Pancreas (tissue), 10 donors: ENCODE measurements around the gene GPATCH4. TPM values are rescaled to one million over a fixed set of nuclear protein-coding genes. Genes with fewer than 3 reads are reported as not detected.

Source experiments
- ATAC-seq, 4 donors: fragments of 200-7000 bp; cut with Tn5 transposase; one replicate each; pipeline versions ENCODE4 v1.8.0 to v1.9.1; 2020; ENCODE audit warnings: mild to moderate bottlenecking in 4 of 4, moderate library complexity in 4 of 4
- DNase-seq, 6 donors: peaks; one replicate each; pipeline ENCODE4 v3.0.0-alpha.2; 2020
- FAIRE-seq: peaks from 2 replicates; lab custom pipeline; 2012; peaks lifted over from hg19 to GRCh38; lab: Jason Lieb, UNC
- H3K27ac ChIP-seq, 4 donors: fragments of 200-600 bp; sonication (generic); 1 replicate in 3 of 4; 2 replicates in 1 of 4; pipeline versions ENCODE4 v1.5.0 to v1.8.0; 2020
- H3K27me3 ChIP-seq, 4 donors: fragments of 200-600 bp; one replicate each; pipeline ENCODE4 v1.8.0; 2021
- H3K36me3 ChIP-seq, 3 donors: fragments of 200-600 bp; sonication (generic) in 1 of 3; one replicate each; pipeline versions ENCODE4 v1.5.0 to v1.8.0; 2020 to 2021
- H3K4me1 ChIP-seq, 3 donors: fragments of 200-600 bp; one replicate each; pipeline ENCODE4 v1.8.0; 2021
- H3K4me3 ChIP-seq, 4 donors: fragments of 200-600 bp; sonication (generic) in 2 of 4; one replicate each; pipeline versions ENCODE4 v1.5.0 to v1.8.0; 2020 to 2021
- H3K9me3 ChIP-seq, 4 donors: fragments of 200-600 bp; one replicate each; pipeline ENCODE4 v1.8.0; 2021
- WGBS, 2 donors: extraction: QIAGEN DNeasy Blood & Tissue Kit; methylation state at CpG; one replicate each; pipeline ENCODE4 v1.1.7; 2013; 5-methylcytosine and 5-hydroxymethylcytosine counted together
- intact Hi-C, 3 donors: fragments of 100-400 bp; cut with DNase I; formaldehyde crosslinking; loops; one replicate each; pipeline versions ENCODE4 v1.11.1 to v1.14.2; 2022
- polyA plus RNA-seq, 2 donors: library from polyadenylated mRNA; stranded (reverse); fragments of 200-250 nt; gene quantifications; one replicate each; pipeline ENCODE4 v1.2.3, GENCODE V29; 2013
- total RNA-seq, 6 donors: library from RNA; stranded (reverse); fragmentation: NEBNext Ultra II Directional in 4 of 6; extraction: Animal tissue kit (Norgen Biotek cat#: 25700) in 4 of 6; gene quantifications; one replicate each; pipeline versions ENCODE4 v1.2.1 to v1.2.4, GENCODE V29; 2021 to 2023
- TF ChIP-seq, protein P1 (sequence below), 4 donors: fragments of 200-600 bp; sonication (generic) in 3 of 4; IDR thresholded peaks; one replicate each; pipeline versions ENCODE4 v1.5.0 to v1.8.0; 2021; ENCODE audit warnings: antibody characterized with exemption in 4 of 4
- donor health status: healthy with polysubstance abuse.
- donor health status: DM: no; HTN: no; CAD: no; lungs with moderate emphysema.
- donor health status: DM: no; HTN: no; CAD: no.
- donor health status: control.
- donor health status: control.
- donor health status: Bipolar disorder and iron deficiency.
- donor health status: DM: yes; HTN: yes; CAD: no.
- donor health status: DM: no; HTN: no; CAD: no.
- donor health status: DM: no; HTN: no; CAD: no.
- donor health status: DM: yes; HTN: yes; CAD: no.

The GPATCH4 gene
- total and polyA plus RNA-seq, 8 donors: 6.4 to 16.9 (median 13.2) TPM

DNA sequence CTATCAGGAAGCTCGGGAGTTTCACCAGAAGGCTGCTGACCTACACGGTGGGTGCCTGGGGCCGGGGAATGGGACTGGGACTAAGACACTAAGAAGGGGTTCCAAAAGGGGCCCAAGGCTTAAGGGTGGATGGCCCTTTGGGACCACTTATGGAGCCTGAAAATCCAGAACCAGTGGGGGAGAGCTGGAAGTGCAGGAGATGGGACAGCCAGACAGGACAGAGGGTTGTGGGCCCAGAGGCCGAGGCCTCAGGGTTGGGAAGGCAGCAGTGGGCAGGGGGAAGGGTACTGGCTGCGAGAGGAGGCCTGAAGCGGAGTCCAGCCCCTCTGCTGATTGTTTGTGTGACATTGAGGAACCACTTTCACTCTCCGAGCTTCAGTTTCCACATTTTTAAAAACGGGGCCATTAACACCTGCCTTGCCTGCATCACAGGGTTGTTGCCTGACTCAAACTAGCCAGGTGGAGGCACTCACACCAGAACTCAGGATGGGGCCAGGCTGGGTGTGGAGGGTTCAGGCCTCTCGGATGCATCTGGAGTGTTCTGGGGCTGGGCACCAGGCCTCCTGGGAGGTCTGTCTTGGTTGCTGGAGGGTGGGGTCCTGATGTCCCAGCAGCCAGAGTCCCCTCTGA lies 18.8 kb downstream of the GPATCH4 start:
- intact Hi-C loops: no loop called here
- Histone ChIP-seq H3K27me3 (no peaks in the 10 kb centered on the region), H3K4me1 (no peaks in the 10 kb centered on the region), H3K36me3 (no peaks in the 10 kb centered on the region), H3K27ac (no peak overlapping the region), H3K9me3 (no peaks in the 10 kb centered on the region), H3K4me3 (no peak overlapping the region)
- WGBS, 2 donors: 66 to 76% methylated on average over 9 of the region's 9 CpGs
- ATAC-seq (no peak), DNase-seq (peak in 1 of 6 donors; percentile 47), FAIRE-seq (no peak)
- TF ChIP-seq, protein P1, sequence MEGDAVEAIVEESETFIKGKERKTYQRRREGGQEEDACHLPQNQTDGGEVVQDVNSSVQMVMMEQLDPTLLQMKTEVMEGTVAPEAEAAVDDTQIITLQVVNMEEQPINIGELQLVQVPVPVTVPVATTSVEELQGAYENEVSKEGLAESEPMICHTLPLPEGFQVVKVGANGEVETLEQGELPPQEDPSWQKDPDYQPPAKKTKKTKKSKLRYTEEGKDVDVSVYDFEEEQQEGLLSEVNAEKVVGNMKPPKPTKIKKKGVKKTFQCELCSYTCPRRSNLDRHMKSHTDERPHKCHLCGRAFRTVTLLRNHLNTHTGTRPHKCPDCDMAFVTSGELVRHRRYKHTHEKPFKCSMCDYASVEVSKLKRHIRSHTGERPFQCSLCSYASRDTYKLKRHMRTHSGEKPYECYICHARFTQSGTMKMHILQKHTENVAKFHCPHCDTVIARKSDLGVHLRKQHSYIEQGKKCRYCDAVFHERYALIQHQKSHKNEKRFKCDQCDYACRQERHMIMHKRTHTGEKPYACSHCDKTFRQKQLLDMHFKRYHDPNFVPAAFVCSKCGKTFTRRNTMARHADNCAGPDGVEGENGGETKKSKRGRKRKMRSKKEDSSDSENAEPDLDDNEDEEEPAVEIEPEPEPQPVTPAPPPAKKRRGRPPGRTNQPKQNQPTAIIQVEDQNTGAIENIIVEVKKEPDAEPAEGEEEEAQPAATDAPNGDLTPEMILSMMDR (IDR thresholded peaks at IDR 0.05): no peak

DNA sequence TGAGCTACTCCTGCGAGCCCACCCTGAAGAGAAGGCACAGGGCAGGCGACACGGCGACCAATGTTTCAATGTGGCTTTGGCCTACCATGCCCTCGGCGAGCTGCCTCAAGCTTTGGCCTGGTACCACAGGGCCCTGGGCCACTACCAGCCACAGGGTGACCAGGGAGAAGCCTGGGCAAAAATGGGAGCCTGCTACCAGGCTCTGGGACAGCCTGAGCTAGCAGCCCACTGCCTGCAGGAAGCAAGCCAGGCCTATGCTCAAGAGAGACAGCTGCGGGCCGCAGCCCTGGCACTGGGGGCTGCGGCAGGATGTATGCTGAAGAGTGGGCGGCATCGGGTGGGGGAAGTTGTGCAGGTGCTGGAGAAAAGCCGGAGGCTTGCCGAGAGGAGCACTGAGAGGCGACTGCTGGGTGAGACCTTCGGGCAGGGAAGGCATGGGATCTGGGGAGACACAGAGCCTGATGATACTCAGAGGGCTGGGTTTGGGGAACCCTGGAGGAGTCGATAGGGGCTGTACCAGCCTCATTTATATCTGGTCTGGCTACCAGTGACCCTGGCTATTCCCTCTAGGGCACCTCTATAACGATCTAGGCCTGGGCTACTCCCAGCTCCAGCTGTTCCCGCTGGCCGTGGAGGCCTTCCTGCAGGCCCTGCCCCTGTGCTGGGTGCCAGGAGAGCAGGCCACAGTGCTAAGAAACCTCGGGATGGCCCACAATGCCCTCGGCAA lies 19.5 kb downstream of the GPATCH4 start:
- ATAC-seq: no peak
- TF ChIP-seq, protein P1 (IDR thresholded peaks at IDR 0.05): no peak

DNA sequence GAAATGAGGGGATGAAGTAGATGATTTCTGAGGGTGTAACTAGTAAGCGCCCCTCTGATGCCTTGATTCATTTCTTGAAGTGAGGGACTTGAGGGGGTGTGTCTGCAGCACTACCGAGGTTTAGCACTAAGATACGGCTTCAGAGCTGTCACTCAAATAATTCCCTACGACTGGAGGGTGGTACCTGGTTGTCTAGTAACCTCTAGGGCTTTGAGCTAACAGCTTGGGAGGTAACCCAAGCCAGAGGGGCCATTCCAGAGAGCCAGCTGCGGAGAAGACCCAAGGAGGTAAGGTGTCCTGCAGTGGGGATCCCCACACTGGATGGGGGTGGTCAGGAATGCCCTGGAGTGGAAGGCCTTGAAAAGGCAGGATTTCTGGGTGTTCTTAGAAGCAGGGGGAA lies 21.8 kb downstream of the GPATCH4 start, which contains the start of gene TTC24:
Gene TTC24, plus strand, starts transcription at position 252 of the 400 bp plus-strand sequence. CDS start 1,642 bp downstream, outside the sequence.
- Histone ChIP-seq H3K27ac (no peak within 1 kb of the TSS), H3K36me3 (no peaks in the 10 kb centered on the region), H3K4me1 (no peaks in the 10 kb centered on the region), H3K27me3 (no peaks in the 10 kb centered on the region), H3K4me3 (no peak within 1 kb of the TSS), H3K9me3 (no peaks in the 10 kb centered on the region)
- ATAC-seq: no peak
- FAIRE-seq: no peak
- 63 to 66% methylated on average over 5 of the region's 5 CpGs for WGBS, 2 donors
- DNase-seq: peak in 1 of 6 donors; percentile 7
- intact Hi-C loops: no loop called here
- TF ChIP-seq, protein P1 (IDR thresholded peaks at IDR 0.05): no peak

More for the DNA sequence above, 19.5 kb downstream of the GPATCH4 start:
- intact Hi-C loops: no loop called here
- Histone ChIP-seq H3K27me3 (no peaks in the 10 kb centered on the region), H3K9me3 (no peaks in the 10 kb centered on the region), H3K27ac (no peak overlapping the region), H3K36me3 (no peaks in the 10 kb centered on the region), H3K4me1 (no peaks in the 10 kb centered on the region), H3K4me3 (no peak overlapping the region)
- WGBS, 2 donors: 71 to 77% methylated on average over 21 of the region's 21 CpGs
- no peak for FAIRE-seq
- peak in 1 of 6 donors; percentile 48 for DNase-seq

DNA sequence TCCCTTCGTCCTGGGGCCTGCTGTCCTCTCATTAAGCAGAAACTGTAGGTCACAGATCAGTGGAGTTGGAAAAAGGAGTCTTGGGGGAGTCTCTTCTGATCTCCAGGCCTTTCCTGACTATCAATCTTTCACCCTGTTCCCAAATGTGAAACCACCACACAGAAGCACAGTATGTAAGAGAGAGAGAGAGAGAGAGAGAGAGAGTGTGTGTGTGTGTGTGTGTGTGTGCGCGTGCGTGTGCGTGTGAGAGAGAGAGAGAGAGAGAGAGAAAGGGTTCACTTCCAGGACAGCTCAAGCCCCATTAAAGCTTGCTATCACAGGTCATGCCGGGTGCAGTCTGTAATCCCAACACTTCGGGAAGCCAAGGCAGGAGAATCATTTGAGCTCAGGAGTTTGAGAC lies 23.2 kb downstream of the GPATCH4 start:
- Histone ChIP-seq H3K4me1 (no peaks in the 10 kb centered on the region), H3K36me3 (no peaks in the 10 kb centered on the region), H3K27ac (no peak overlapping the region), H3K27me3 (no peaks in the 10 kb centered on the region), H3K9me3 (no peaks in the 10 kb centered on the region), H3K4me3 (no peak overlapping the region)
- FAIRE-seq (no peak), DNase-seq (no peak), ATAC-seq (peak in 1 of 4 donors; percentile 21)
- WGBS, 2 donors: 38 to 72% methylated on average over 3 to 7 of the region's 7 CpGs
- intact Hi-C loops: no loop called here
- TF ChIP-seq, protein P1 (IDR thresholded peaks at IDR 0.05): no peak
